Sigmoid colon (tissue), 4 donors: ENCODE results near the gene CD180.
A peak's percentile ranks its signal among the peaks of the same experiment; 100 is the strongest.

ENCODE experiments used
- EP300 ChIP-seq, 4 donors: sonication (generic); formaldehyde crosslinking; IDR thresholded peaks; one replicate each; pipeline ENCODE4 v1.6.1; 2017; ENCODE audit warnings: antibody characterized with exemption in 4 of 4
- POLR2A ChIP-seq, 2 donors: fragments of 450-650 bp; IDR thresholded peaks; one replicate each; pipeline ENCODE4 v1.6.1; 2016; ENCODE audit warnings: antibody characterized with exemption in 2 of 2, mild to moderate bottlenecking in 2 of 2, moderate library complexity in 2 of 2
- POLR2AphosphoS5 ChIP-seq, 4 donors: sonication (generic); formaldehyde crosslinking; IDR thresholded peaks; one replicate each; pipeline ENCODE4 v1.6.1; 2017; ENCODE audit warnings: antibody characterized with exemption in 4 of 4
- TF ChIP-seq, protein P1 (sequence below), 4 experiments: fragments of 450-650 bp in 3 of 4; fragments of 200-600 bp in 1 of 4; IDR thresholded peaks; one replicate each; pipeline ENCODE4 v1.5.1; 2016 to 2019; ENCODE audit warnings: antibody characterized with exemption in 4 of 4, mild to moderate bottlenecking in 3 of 4, moderate library complexity in 2 of 4

- TF ChIP-seq POLR2A (IDR thresholded peaks at IDR 0.05) (no peak), POLR2AphosphoS5 (IDR thresholded peaks at IDR 0.05) (no peak), EP300 (IDR thresholded peaks at IDR 0.05) (no peak)
- TF ChIP-seq, protein P1, sequence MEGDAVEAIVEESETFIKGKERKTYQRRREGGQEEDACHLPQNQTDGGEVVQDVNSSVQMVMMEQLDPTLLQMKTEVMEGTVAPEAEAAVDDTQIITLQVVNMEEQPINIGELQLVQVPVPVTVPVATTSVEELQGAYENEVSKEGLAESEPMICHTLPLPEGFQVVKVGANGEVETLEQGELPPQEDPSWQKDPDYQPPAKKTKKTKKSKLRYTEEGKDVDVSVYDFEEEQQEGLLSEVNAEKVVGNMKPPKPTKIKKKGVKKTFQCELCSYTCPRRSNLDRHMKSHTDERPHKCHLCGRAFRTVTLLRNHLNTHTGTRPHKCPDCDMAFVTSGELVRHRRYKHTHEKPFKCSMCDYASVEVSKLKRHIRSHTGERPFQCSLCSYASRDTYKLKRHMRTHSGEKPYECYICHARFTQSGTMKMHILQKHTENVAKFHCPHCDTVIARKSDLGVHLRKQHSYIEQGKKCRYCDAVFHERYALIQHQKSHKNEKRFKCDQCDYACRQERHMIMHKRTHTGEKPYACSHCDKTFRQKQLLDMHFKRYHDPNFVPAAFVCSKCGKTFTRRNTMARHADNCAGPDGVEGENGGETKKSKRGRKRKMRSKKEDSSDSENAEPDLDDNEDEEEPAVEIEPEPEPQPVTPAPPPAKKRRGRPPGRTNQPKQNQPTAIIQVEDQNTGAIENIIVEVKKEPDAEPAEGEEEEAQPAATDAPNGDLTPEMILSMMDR (IDR thresholded peaks at IDR 0.05) = peak in 3 of 4 experiments; percentile 37 to 46 (median 37)
These were observed 46.6 kb downstream of the CD180 start for GRCh38 chr5:67149951-67150523.
